Upper lobe of right lung (tissue), 1 donor: ENCODE results near the gene TUBAL3. TPM values are rescaled to one million over a fixed set of nuclear protein-coding genes. Genes with fewer than 3 reads are reported as not detected.

ENCODE experiments used
- ATAC-seq: fragments of 200-7000 bp; cut with Tn5 transposase; one replicate; pipeline ENCODE4 v1.9.1; 2020; ENCODE audit warnings: mild to moderate bottlenecking, moderate library complexity
- DNase-seq: peaks from one replicate; pipeline ENCODE4 v3.0.0-alpha.2; 2020
- H3K27ac ChIP-seq: fragments of 200-600 bp; one replicate; pipeline ENCODE4 v1.8.0; 2022
- H3K27me3 ChIP-seq: fragments of 200-600 bp; one replicate; pipeline ENCODE4 v1.8.0; 2022; ENCODE audit warnings: mild to moderate bottlenecking
- H3K36me3 ChIP-seq: fragments of 200-600 bp; one replicate; pipeline ENCODE4 v1.8.0; 2022
- H3K4me1 ChIP-seq: fragments of 200-600 bp; one replicate; pipeline ENCODE4 v1.8.0; 2022
- H3K4me3 ChIP-seq: fragments of 200-600 bp; one replicate; pipeline ENCODE4 v1.8.0; 2022; ENCODE audit warnings: mild to moderate bottlenecking
- H3K9me3 ChIP-seq: fragments of 200-600 bp; one replicate; pipeline ENCODE4 v1.8.0; 2022
- CTCF ChIP-seq: fragments of 200-600 bp; IDR thresholded peaks from one replicate; pipeline ENCODE4 v1.8.0; 2022; ENCODE audit warnings: antibody characterized with exemption
- intact Hi-C: fragments of 100-400 bp; cut with DNase I; formaldehyde crosslinking; loops from one replicate; pipeline ENCODE4 v1.11.0; 2022
- total RNA-seq: library from RNA; stranded (reverse); fragmentation: NEBNext Ultra II Directional; extraction: Animal tissue kit (Norgen Biotek cat#: 25700); gene quantifications from one replicate; pipeline ENCODE4 v1.2.1, GENCODE V29; 2021
- donor health status: DM: no; HTN: yes; CAD: no; lungs with severe emphysema.

Gene TUBAL3
- total RNA-seq, 1 donor from 2014 or later: not detected

GRCh38 chr10:5373891-5374611, 30.6 kb downstream of the TUBAL3 start:
- Histone ChIP-seq H3K27me3 (no peaks in the 10 kb centered on the region), H3K36me3 (no peaks in the 10 kb centered on the region), H3K27ac (no peak overlapping the region), H3K4me1 (no peaks in the 10 kb centered on the region), H3K9me3 (no peaks in the 10 kb centered on the region), H3K4me3 (no peak overlapping the region)
- intact Hi-C loops: no loop called here
- TF ChIP-seq CTCF: no peak
- ATAC-seq (no peak), DNase-seq (no peak)

- Histone ChIP-seq H3K36me3 (no peaks in the 10 kb centered on the region), H3K27ac (no peak overlapping the region), H3K4me3 (no peak overlapping the region), H3K9me3 (no peaks in the 10 kb centered on the region), H3K4me1 (no peaks in the 10 kb centered on the region), H3K27me3 (no peaks in the 10 kb centered on the region)
- ATAC-seq (no peak), DNase-seq (no peak)
- no peak for TF ChIP-seq CTCF
- intact Hi-C loops: no loop called here
Measured at GRCh38 chr10:5373307-5373706, 31.3 kb downstream of the TUBAL3 start.

- no peak for TF ChIP-seq CTCF
Measured at GRCh38 chr10:5370493-5371352, 33.9 kb downstream of the TUBAL3 start.

GRCh38 chr10:5369362-5370158, 35.1 kb downstream of the TUBAL3 start:
- DNase-seq (no peak), ATAC-seq (no peak)
- no peaks in the 10 kb centered on the region for H3K4me1 ChIP-seq
- H3K4me3 ChIP-seq: no peak overlapping the region
- no peak for TF ChIP-seq CTCF
- no peaks in the 10 kb centered on the region for H3K36me3 ChIP-seq
- no peaks in the 10 kb centered on the region for H3K9me3 ChIP-seq
- no peaks in the 10 kb centered on the region for H3K27me3 ChIP-seq
- no peak overlapping the region for H3K27ac ChIP-seq
- intact Hi-C loops: no loop called here

More at GRCh38 chr10:5370493-5371352, 33.9 kb downstream of the TUBAL3 start:
- intact Hi-C loops: no loop called here
- H3K36me3 ChIP-seq: no peaks in the 10 kb centered on the region
- H3K27ac ChIP-seq: no peak overlapping the region
- no peaks in the 10 kb centered on the region for H3K4me1 ChIP-seq
- no peak overlapping the region for H3K4me3 ChIP-seq
- DNase-seq (no peak), ATAC-seq (no peak)
- H3K27me3 ChIP-seq: no peaks in the 10 kb centered on the region
- H3K9me3 ChIP-seq: no peaks in the 10 kb centered on the region

GRCh38 chr10:5365928-5366327, 38.7 kb downstream of the TUBAL3 start:
- no peak overlapping the region for H3K4me3 ChIP-seq
- H3K9me3 ChIP-seq: no peaks in the 10 kb centered on the region
- no peak overlapping the region for H3K27ac ChIP-seq
- ATAC-seq (no peak), DNase-seq (no peak)
- H3K27me3 ChIP-seq: peaks cover 10% of the 10 kb centered on the region
- intact Hi-C loops: no loop called here
- H3K36me3 ChIP-seq: no peaks in the 10 kb centered on the region
- H3K4me1 ChIP-seq: no peaks in the 10 kb centered on the region
- TF ChIP-seq CTCF: no peak
